ENCODE measurements around the gene PLA2R1.

Gene PLA2R1

GRCh38 chr2:159904959-159905305 is 157.5 kb downstream of the PLA2R1 start:
- H3K9ac ChIP-seq (ENCODE audit: low read length): peak overlapping the region; percentile 83
- H3K9me3 ChIP-seq (ENCODE audit: low read length): no peaks in the 10 kb centered on the region
- H3F3A ChIP-seq (ENCODE audit: insufficient read depth, low read length): no peaks in the 10 kb centered on the region
- H3K79me2 ChIP-seq (ENCODE audit: insufficient read depth, low read length): no peaks in the 10 kb centered on the region
- H3K36me3 ChIP-seq (ENCODE audit: insufficient read depth, low read length): no peaks in the 10 kb centered on the region
- TF ChIP-seq CTCF (IDR thresholded peaks at IDR 0.05; ENCODE audit: low read length) (no peak), EZH2 (IDR thresholded peaks at IDR 0.05; ENCODE audit: borderline replicate concordance, low read length) (no peak)
- peaks cover 15% of the 10 kb centered on the region for H3K4me1 ChIP-seq (ENCODE audit: insufficient read depth, low read length, severe bottlenecking)
- H2AFZ ChIP-seq (ENCODE audit: low read length): peak overlapping the region; percentile 80; the same call in 1 of the 2 replicates
- H3K9me2 ChIP-seq (ENCODE audit: low read depth, low read length): no peaks in the 10 kb centered on the region
- H3K27ac ChIP-seq (ENCODE audit: low read depth, low read length, poor library complexity, severe bottlenecking): no peak overlapping the region
- peak overlapping the region; percentile 77 for H3K4me3 ChIP-seq (ENCODE audit: low read depth, low read length, poor library complexity, severe bottlenecking)
- H3K27me3 ChIP-seq (ENCODE audit: insufficient read depth, low read length): no peaks in the 10 kb centered on the region
- no peaks in the 10 kb centered on the region for H4K20me1 ChIP-seq (ENCODE audit: insufficient read depth, low read length)
- peak overlapping the region; percentile 93 for H3K4me2 ChIP-seq (ENCODE audit: low read length)

- TF ChIP-seq EZH2 (IDR thresholded peaks at IDR 0.05; ENCODE audit: borderline replicate concordance, low read length) (no peak), CTCF (IDR thresholded peaks at IDR 0.05; ENCODE audit: low read length) (no peak)
- Histone ChIP-seq H3K27me3 (ENCODE audit: insufficient read depth, low read length) (no peaks in the 10 kb centered on the region), H3K27ac (ENCODE audit: low read depth, low read length, poor library complexity, severe bottlenecking) (peak within 1 kb of the TSS; percentile 50), H3K9me3 (ENCODE audit: low read length) (no peaks in the 10 kb centered on the region), H3K4me1 (ENCODE audit: insufficient read depth, low read length, severe bottlenecking) (peaks cover 15% of the 10 kb centered on the region), H3K9me2 (ENCODE audit: low read depth, low read length) (no peaks in the 10 kb centered on the region), H4K20me1 (ENCODE audit: insufficient read depth, low read length) (no peaks in the 10 kb centered on the region), H3K4me2 (ENCODE audit: low read length) (peak within 1 kb of the TSS; percentile 93), H3K36me3 (ENCODE audit: insufficient read depth, low read length) (no peaks in the 10 kb centered on the region), H3K79me2 (ENCODE audit: insufficient read depth, low read length) (no peaks in the 10 kb centered on the region), H3F3A (ENCODE audit: insufficient read depth, low read length) (no peaks in the 10 kb centered on the region), H3K9ac (ENCODE audit: low read length) (peak within 1 kb of the TSS; percentile 83), H3K4me3 (ENCODE audit: low read depth, low read length, poor library complexity, severe bottlenecking) (peak within 1 kb of the TSS; percentile 77), H2AFZ (ENCODE audit: low read length) (peak within 1 kb of the TSS; percentile 80)
These were observed 158.1 kb downstream of the PLA2R1 start, which contains the start of gene LY75 for GRCh38 chr2:159904127-159904958. LY75 (minus strand) TSS chr2:159904756.

GRCh38 chr2:159903443-159904126 is 158.8 kb downstream of the PLA2R1 start:
- Histone ChIP-seq H3K36me3 (ENCODE audit: insufficient read depth, low read length) (peaks cover 3% of the 10 kb centered on the region; the same call in 1 of the 2 replicates), H3K79me2 (ENCODE audit: insufficient read depth, low read length) (no peaks in the 10 kb centered on the region), H4K20me1 (ENCODE audit: insufficient read depth, low read length) (no peaks in the 10 kb centered on the region), H3K4me2 (ENCODE audit: low read length) (peak overlapping the region; percentile 93), H3K27me3 (ENCODE audit: insufficient read depth, low read length) (no peaks in the 10 kb centered on the region), H3K27ac (ENCODE audit: low read depth, low read length, poor library complexity, severe bottlenecking) (peak overlapping the region; percentile 50), H3K9me2 (ENCODE audit: low read depth, low read length) (no peaks in the 10 kb centered on the region), H3F3A (ENCODE audit: insufficient read depth, low read length) (no peaks in the 10 kb centered on the region), H3K9me3 (ENCODE audit: low read length) (no peaks in the 10 kb centered on the region), H3K4me3 (ENCODE audit: low read depth, low read length, poor library complexity, severe bottlenecking) (peak overlapping the region; percentile 77), H3K4me1 (ENCODE audit: insufficient read depth, low read length, severe bottlenecking) (peaks cover 15% of the 10 kb centered on the region), H2AFZ (ENCODE audit: low read length) (no peak overlapping the region), H3K9ac (ENCODE audit: low read length) (peak overlapping the region; percentile 83)
- TF ChIP-seq CTCF (IDR thresholded peaks at IDR 0.05; ENCODE audit: low read length) (no peak), EZH2 (IDR thresholded peaks at IDR 0.05; ENCODE audit: borderline replicate concordance, low read length) (no peak)
